Kidney (tissue), 14 donors: ENCODE data around the gene DLG4. TPM values are rescaled to one million over a fixed set of nuclear protein-coding genes. Genes with fewer than 3 reads are reported as not detected.

Experiments
- DNase-seq, 5 donors: peaks; one replicate each; pipeline ENCODE4 v3.0.0-alpha.2; 2013 to 2020
- FAIRE-seq: peaks from 2 replicates; lab custom pipeline; 2012; peaks lifted over from hg19 to GRCh38; lab: Jason Lieb, UNC
- H3K27ac ChIP-seq, 2 donors: one replicate each; pipeline ENCODE4 v1.7.0; 2013; ENCODE audit warnings: low read depth in 2 of 2, low read length in 2 of 2, inconsistent platforms in 1 of 2
- H3K27me3 ChIP-seq: one replicate; pipeline ENCODE4 v1.7.1; 2013; ENCODE audit warnings: low read length, inconsistent platforms; ENCODE audit not compliant: control insufficient read depth, insufficient read depth
- H3K36me3 ChIP-seq, 3 donors: one replicate each; pipeline versions ENCODE4 v1.7.0 to v1.7.1; 2013; ENCODE audit warnings: low read length in 3 of 3, control low read depth in 1 of 3, inconsistent platforms in 1 of 3; ENCODE audit not compliant: insufficient read depth in 3 of 3, control insufficient read depth in 2 of 3
- H3K4me1 ChIP-seq, 3 donors: one replicate each; pipeline versions ENCODE4 v1.7.0 to v1.7.1; 2013; ENCODE audit warnings: low read length in 3 of 3, inconsistent platforms in 1 of 3, low read depth in 1 of 3; ENCODE audit not compliant: control insufficient read depth in 2 of 3, insufficient read depth in 2 of 3
- H3K4me3 ChIP-seq, 3 donors: one replicate each; pipeline versions ENCODE4 v1.7.0 to v1.8.1; 2013; ENCODE audit warnings: low read length in 3 of 3, control low read depth in 1 of 3, inconsistent platforms in 1 of 3
- H3K9ac ChIP-seq, 3 donors: one replicate each; pipeline versions ENCODE4 v1.7.0 to v1.7.1; 2013; ENCODE audit warnings: low read length in 3 of 3, control low read depth in 1 of 3, inconsistent platforms in 1 of 3
- H3K9me3 ChIP-seq, 3 donors: one replicate each; pipeline versions ENCODE4 v1.7.0 to v1.7.1; 2013; ENCODE audit warnings: low read length in 3 of 3, control low read depth in 1 of 3, inconsistent platforms in 1 of 3; ENCODE audit not compliant: control insufficient read depth in 2 of 3, insufficient read depth in 1 of 3
- CTCF ChIP-seq: IDR thresholded peaks from 3 replicates; pipeline ENCODE4 v1.5.1; 2012; ENCODE audit warnings: mild to moderate bottlenecking, moderate library complexity, borderline replicate concordance; ENCODE audit not compliant: insufficient read depth; ENCODE audit errors: extremely low read depth
- intact Hi-C: fragments of 100-400 bp; cut with DNase I; formaldehyde crosslinking; loops from one replicate; pipeline ENCODE4 v1.11.1; 2022
- polyA plus RNA-seq: library from polyadenylated mRNA; stranded (reverse); fragments of 350-450 nt; fragmentation: Illumina TruSeq; extraction: RNeasy Lipid Tissue Mini Kit (QIAGEN cat#74804); gene quantifications from one replicate; pipeline ENCODE4 v1.2.3, GENCODE V29; 2014; ENCODE audit warnings: low read depth, low replicate concordance; ENCODE audit not compliant: insufficient read depth
- total RNA-seq: library from RNA; stranded (reverse); fragmentation: NEBNext Ultra II Directional; extraction: Animal tissue kit (Norgen Biotek cat#: 25700); gene quantifications from one replicate; pipeline ENCODE4 v1.2.1, GENCODE V29; 2021
- donor health status: control.
- donor health status: control.
- donor health status: control.
- donor health status: control.
- donor health status: control.
- donor health status: DM: yes; HTN: yes; CAD: no.
- donor health status: Normal renal cell carcinoma (clear cell type).

Gene DLG4
- total and polyA plus RNA-seq, 2 donors from 2014 or later: 6.6 to 18.9 TPM

GRCh38 chr17:7240375-7240774, 20.7 kb upstream of the DLG4 start:
- intact Hi-C loops: no loop called here
- H3K27me3 ChIP-seq: no peaks in the 10 kb centered on the region
- DNase-seq (no peak), FAIRE-seq (no peak)
- peak overlapping the region; percentile 35 to 99 (median 86) for H3K4me3 ChIP-seq
- no peaks in the 10 kb centered on the region for H3K9me3 ChIP-seq
- TF ChIP-seq CTCF: no peak
- peak overlapping the region in 1 of 3 donors; percentile 89 for H3K9ac ChIP-seq
- peak overlapping the region in 1 of 2 donors; percentile 97 for H3K27ac ChIP-seq
- H3K4me1 ChIP-seq: peaks cover 10 to 31% (median 20%) of the 10 kb centered on the region in 3 donors
- peaks cover 7 to 24% (median 14%) of the 10 kb centered on the region in 3 donors for H3K36me3 ChIP-seq

- peak within 1 kb of the TSS; percentile 42 to 97 (median 96) for H3K9ac ChIP-seq
- peak; percentile 84 for FAIRE-seq
- H3K4me1 ChIP-seq: peaks cover 10 to 39% (median 20%) of the 10 kb centered on the region in 3 donors
- no peaks in the 10 kb centered on the region for H3K27me3 ChIP-seq
- no peak for TF ChIP-seq CTCF
- peak within 1 kb of the TSS; percentile 93 to 95 for H3K27ac ChIP-seq
- intact Hi-C loops: no loop called here
- H3K36me3 ChIP-seq: peaks cover 7 to 26% (median 13%) of the 10 kb centered on the region in 3 donors
- no peaks in the 10 kb centered on the region for H3K9me3 ChIP-seq
- peak; percentile 100 for DNase-seq
- peak within 1 kb of the TSS; percentile 80 to 89 (median 88) for H3K4me3 ChIP-seq
Measured at GRCh38 chr17:7239091-7240027, 19.7 kb upstream of the DLG4 start, which contains the start of gene PHF23. Gene PHF23 (minus strand): TSS chr17:7239457. CDS start chr17:7239279, 178 bp downstream.

GRCh38 chr17:7238420-7239090, 18.9 kb upstream of the DLG4 start:
- intact Hi-C loops: no loop called here
- Histone ChIP-seq H3K36me3 (peaks cover 7 to 26% (median 13%) of the 10 kb centered on the region in 3 donors), H3K27ac (peak overlapping the region; percentile 93 to 95), H3K27me3 (no peaks in the 10 kb centered on the region), H3K4me1 (peaks cover 10 to 39% (median 20%) of the 10 kb centered on the region in 3 donors), H3K4me3 (peak overlapping the region; percentile 80 to 89 (median 88)), H3K9ac (peak overlapping the region; percentile 42 to 97 (median 96)), H3K9me3 (no peaks in the 10 kb centered on the region)
- DNase-seq (peak in 4 of 5 donors; percentile 41 to 85 (median 72)), FAIRE-seq (no peak)
- TF ChIP-seq CTCF: no peak
